ENCODE results near the gene CDH4. TPM values are rescaled to one million over a fixed set of nuclear protein-coding genes. Genes with fewer than 3 reads are reported as not detected.

The CDH4 gene
- total RNA-seq, 2 donors from 2014 or later, result 0.06 TPM; not detected in 1

DNA sequence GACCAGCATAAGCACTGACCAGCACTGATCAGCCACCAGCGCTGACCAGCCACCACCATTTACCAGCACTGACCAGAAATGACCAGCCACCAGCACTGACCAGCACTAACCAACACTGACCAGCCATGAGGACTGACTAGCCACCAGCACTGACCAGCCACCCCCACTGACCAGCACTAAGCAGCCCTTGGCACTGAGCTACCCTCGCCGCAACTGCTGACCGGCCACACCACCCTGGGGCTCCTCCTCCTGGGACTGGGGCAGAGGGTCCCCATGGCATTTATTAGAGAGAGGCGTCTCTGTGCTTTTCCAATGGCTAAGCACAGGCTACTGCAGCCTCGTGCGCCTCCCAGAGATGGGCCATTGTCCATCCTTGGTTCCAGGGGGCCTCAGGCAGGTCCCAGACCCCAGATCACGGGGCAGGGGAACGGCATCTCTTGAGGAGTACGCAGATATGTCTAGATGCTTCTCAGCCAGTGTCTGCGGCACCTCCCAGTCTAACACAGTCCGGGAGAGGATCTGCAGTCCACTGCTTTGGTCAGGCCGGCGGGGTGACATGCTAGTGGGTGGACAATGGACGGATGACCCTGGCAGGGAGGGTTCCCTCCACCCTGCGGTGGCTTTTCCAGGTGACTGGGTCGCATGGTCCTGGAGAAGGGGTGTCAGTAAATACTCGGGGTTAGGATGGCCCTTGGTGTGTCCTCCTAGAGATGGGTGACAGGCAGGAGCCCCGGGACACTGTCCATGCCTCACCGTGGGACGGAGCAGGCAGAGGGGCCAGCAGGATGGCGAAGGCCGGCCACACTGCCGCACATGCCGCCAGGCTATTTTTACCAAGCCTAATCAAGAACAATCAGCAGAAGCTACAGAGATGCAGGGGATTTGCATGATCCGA lies 645.6 kb downstream of the CDH4 start:
- no peak for DNase-seq
- ATAC-seq, result no peak
- intact Hi-C loops (cut with DNase I, micrococcal nuclease), result no loop called here

DNA sequence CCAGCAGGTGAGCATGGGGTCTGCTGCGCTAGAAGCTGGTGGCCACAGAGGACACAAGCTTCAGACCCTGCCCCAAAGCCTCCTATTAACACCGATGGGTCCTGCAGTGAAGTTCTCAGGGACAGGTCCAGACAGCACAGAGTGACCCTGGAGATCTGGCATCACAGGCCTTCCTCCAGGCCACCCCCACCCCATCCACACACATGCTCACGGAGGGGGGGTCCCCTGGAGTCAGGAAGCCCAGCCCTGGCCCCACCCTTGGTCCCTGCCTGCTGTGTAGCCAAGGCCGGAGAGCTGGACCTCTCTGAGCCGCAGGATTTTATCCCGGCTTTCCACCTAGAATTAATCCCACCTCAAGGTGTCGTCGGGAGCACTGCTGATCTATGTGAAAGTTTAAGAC lies 646.3 kb downstream of the CDH4 start:
- DNase-seq (no peak), ATAC-seq (no peak)
- intact Hi-C loops (cut with DNase I, micrococcal nuclease), result no loop called here

DNA sequence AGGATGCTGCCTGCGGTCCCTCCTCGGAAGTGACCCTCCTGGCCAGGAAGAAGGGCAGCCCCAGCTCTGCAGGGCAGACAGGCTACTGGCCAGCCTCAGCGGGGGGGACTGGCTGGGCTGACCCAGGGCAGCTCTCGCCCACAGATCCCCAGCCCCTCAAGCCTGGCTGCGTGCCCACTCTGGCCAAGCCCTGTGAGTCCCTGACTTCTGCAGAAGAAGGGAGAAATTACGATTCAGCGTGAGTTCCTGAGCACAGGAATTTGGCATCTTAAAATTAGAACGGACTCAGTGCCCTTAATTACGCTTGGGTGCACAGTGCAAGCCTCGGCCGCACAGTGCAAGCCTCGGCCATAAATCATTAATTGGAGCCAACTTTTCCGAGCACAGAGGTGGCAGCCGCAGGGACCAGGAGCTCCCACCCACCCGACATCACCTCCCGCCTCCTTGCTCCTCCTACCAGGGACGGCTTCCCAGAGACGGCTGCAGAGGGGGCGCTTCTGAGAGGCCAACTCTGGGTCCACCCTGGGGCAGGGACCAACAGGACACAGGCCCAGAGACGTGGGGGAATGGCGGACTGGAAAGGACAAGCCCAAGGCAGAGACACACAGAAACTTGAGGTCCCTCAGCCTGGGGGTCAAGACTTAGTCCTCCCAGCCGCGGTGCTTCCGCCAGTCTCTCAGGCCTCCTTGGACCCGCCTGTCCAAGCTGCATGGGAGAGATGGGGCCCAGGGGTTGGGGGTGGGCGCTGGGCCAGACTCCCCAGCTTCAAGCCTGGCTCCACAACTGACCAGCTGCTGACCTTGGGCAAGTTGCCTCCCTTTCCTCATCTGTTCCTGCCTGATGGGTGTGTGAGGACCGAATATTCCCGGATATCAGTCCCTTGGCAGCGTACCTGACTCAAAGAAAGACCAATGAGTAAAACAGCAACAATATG lies 648.2 kb downstream of the CDH4 start:
- DNase-seq, result no peak
- ATAC-seq, result no peak
- intact Hi-C loops (cut with DNase I, micrococcal nuclease), result no loop called here

DNA sequence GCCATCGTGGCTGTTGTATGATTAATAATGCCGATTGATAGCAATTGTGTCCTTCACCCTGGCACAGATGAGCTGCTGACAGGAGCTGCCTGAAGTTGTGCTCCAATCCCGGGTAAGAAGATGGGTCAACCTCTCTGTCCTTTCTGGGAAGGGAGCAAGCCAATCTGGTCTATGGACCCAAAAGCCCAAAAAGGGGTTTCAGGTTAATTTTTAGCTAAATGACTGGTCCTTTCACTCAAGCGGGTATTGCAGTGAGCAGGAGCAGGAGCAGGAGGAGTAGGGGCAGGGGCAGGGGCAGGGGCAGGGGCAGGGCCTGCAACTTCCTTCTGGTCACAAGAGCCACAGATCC lies 648.9 kb downstream of the CDH4 start:
- intact Hi-C loops (cut with DNase I, micrococcal nuclease), result no loop called here

DNA sequence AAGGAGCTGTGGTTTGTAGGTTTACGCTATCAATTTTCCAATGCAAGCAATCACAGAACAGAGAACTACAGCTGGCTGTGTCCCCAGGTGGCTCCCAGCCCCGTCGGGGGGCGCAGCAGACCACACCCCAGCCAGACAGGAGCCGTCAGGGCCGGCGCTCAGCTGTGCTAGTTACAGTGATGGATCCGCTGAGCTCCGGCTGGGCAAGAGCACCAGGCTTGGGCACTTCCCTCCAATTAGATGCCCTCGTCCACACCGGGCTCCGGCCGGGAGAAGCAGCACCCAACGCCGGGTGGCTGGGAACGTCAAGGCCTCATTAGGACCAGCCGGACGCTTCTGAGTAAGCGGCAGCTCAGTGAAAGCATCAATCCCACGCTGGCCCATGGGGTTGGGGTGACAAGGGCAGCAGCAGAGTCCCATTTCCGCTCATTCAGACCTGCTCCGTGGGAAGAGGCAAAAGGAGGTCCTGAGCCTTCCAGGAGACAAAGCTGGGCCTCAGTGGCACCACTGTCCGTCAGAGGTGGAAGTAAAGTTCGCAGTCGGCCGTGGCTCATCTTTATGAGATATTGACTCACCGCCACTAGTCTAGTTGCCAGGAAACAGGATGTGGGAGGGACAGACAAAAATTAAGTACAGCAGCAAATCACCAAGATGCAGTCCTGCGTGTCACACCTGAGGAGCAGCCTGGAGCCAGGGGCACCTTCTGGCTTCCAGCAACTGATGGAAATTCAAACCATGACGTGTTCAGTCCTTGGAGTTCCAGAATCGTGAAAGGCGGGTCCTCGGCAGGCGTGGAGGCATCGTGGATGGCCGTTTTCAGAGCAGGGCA lies 649.5 kb downstream of the CDH4 start:
- DNase-seq, result no peak
- peak; percentile 43 for ATAC-seq
- intact Hi-C loops (cut with DNase I, micrococcal nuclease), result no loop called here

More for the DNA sequence above, 648.9 kb downstream of the CDH4 start:
- ATAC-seq (no peak), DNase-seq (no peak)

DNA sequence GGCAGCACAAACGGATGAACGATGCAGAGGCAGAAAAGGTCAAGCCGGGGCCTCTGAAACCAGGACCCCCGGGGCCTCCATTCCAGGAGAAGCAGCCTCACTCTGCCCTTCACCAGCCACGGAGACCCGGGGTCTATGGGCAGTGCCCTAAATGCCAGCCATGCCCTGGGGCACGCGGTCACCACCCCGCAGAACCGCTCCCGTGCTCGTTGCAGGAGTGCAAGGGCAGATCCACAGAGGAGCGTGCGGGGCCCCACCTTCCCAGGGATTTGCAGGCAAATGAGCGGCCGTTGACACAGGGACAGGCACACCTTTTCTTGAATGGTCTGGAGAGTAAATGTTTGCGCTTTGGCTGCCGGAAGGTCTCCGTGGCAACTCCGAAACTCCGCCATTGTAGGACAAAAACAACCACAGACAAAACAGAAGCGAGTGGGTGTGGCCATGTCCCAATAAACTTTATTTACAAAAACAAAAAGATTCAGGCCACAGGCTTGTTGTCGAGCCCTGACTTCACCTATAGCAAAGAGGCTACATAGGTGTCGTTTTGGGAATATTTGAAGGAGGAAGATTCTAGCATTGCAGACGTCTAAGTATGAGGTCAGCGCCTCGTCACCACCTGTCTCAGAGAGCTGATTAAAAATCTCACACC lies 650.3 kb downstream of the CDH4 start:
- intact Hi-C loops (cut with DNase I, micrococcal nuclease), result no loop called here
- ATAC-seq, result peak; percentile 89
- DNase-seq, result peak in 1 of 2 donors; percentile 42

DNA sequence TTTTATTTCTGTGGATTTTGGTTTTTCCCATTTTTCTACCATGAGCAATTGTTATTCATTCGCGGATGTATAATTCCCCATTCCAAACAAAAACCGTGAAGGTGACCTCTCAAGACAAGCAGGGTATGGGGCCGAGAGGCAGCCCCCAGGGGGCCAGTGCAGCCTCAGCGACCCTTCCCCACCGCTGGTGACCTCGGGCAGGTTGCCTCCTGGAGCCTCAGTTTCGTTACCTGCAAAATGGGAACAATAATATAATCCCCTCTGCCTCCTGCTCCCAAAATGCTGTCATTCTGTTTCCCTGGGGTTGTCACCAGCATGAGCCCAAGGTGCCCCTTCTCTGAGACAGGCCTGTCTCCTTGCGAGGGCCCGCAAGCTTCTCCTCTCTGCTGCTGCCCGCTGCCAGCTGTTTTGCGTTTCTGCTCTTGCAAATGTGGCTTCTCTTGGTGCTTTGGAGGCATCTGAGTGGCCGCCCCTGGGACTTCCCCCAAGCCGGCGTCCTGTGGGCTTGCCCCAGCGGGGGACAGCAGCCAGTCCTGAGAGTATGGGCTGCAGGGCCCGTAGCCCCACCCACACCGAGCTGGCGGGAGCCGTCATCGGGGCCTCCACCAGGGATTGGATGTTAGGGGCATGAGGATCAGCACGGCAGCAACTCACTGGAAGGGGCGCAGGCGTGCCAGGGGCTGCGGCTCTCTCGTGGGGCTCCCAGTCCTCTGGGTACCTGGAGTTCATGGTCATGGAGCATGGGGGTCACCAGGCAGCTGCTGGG lies 651.7 kb downstream of the CDH4 start:
- DNase-seq (no peak), ATAC-seq (no peak)
- intact Hi-C loops (cut with DNase I, micrococcal nuclease), result no loop called here

DNA sequence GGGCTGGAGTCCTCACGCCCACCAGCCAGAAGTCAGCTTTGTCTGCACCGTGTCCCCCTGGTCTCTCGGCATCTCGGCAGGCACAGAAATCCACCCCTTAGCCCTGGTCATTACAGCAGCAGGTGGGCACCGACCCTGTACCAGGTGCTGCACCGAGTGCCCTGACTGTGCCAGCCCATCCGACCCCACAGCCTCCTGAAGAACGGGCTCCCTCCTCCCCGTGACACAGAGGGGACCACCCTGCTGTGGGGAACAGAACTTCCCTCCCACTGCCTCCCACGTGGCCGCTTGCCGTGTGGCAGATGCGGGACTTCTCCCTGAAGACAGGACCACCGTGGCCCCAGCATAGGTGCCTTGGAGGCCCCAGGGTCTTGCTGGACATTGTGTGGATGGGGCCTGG lies 652.4 kb downstream of the CDH4 start:
- intact Hi-C loops (cut with DNase I, micrococcal nuclease), result no loop called here

DNA sequence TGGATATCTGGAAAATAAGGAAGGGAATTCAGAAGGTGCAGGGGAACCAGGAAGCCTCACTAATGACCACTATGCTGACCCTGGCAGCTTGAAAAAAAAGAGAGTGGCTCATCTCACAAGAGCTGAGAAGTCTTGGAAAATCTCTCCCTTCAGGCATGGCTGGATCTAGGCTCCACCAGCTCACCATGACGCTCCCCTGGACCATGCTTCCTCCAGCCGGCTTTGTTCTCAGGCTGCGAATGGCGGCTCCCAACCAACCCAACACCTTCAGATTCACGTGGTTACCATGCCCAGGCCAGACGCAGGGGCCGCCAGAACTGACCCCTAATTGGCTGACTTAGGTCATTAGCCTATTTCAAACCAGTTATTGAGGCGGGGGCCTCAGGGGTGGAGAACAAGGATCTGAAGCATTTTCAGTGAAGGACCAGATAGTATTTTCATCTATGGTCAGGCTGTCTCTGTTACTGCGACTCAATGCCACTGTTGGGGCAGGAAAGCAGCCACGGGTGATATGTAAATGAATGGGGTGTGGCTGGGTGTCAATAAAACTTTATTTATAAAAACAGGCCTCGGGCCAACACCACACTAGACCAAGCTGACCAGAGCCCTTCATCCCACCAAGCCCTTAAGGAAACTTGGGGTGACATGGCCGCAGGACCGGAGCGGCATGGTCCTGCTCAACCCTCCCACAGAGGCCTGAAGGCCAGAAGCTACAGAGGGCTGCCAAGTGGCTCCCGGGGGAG lies 653.9 kb downstream of the CDH4 start:
- intact Hi-C loops (cut with DNase I, micrococcal nuclease), result no loop called here
- ATAC-seq (no peak), DNase-seq (no peak)

More for the DNA sequence above, 652.4 kb downstream of the CDH4 start:
- ATAC-seq (no peak), DNase-seq (no peak)

DNA sequence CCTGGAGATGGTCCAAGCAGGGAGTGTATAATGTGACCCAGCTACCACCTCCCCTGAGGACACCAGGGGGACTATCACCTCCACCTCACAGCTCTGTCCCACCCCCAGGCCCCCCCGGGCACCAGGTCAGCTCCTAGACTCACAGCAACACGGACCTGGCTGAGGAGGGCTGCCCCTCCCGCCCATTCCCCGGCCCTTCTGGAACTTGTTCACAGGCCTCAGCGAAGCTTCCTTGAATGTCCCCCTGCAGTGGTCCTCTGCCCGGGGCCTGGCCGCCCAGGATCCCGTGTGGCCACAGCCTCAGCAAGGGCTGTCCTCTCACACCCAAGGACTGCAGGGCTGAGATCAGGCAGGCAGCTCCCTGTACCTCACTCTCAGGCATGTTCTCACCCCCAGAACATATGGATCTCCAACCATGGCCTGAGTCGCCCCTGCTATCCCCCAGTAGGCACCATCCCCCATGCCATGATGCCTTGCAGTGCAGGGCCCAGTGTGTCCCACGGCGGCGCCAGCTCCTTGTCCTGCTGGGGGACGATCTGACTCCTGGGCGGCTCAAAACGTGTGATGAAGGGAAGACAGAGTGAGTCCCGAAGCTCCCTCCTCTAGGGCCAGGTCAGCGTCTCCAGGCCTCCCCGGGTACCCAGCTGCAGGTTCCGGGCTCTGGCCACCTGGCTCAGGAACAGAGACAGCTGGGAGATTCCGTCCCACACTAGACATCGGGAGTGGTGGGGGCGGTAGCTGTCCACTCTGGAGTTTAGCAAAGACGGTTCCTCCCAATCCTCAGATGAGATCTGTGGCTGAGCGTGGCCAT lies 655.2 kb downstream of the CDH4 start:
- intact Hi-C loops (cut with DNase I, micrococcal nuclease), result no loop called here

DNA sequence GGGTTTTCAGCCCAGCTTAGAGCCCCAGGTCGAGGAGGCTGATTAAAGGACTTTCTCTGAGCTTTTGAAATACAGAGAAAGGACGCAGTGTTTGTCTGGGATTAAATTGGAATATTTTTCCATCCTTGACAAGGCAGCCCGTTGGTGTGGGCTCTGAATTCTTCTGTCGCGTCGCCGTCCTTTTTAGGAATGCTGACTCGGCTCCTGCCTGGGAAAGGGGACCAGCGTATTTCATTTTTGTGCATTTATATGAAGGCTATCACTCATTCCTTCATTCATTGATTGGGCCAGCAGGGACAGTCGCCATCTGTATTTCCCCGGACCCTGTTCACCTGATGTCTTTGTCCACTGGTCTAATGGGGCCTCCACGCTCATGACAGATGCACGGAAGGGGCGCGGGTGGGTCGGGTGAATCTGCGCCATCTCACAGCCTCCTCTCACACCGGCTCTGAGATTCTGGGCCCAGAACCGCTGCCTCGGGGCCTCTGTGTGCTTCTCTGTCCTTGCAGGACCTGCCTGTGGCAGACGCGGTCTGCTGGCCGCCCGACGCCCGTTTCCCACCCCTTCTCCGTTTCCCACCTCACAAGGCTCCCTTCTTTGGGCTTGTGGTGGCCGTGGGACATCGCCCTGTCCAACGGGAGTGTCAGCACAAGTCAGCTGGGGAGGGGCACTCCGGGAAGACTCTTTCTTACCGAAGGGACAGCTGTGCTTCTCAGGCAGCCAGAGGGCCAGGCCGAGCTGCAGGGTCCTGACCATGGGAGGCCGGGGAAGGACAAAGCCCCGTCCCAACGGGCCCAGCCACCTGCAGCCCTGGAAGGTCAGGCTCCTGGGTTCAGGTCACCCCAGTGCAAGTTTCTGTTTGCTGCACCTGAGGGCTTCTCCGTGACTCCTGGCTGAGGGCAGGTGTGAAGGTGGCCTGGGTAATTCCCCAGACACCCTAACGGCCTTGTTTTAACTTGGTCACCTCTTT lies 656.3 kb downstream of the CDH4 start:
- ATAC-seq (no peak), DNase-seq (no peak)
- intact Hi-C loops (cut with DNase I, micrococcal nuclease), result no loop called here

More for the DNA sequence above, 655.2 kb downstream of the CDH4 start:
- ATAC-seq, result no peak
- DNase-seq, result no peak

DNA sequence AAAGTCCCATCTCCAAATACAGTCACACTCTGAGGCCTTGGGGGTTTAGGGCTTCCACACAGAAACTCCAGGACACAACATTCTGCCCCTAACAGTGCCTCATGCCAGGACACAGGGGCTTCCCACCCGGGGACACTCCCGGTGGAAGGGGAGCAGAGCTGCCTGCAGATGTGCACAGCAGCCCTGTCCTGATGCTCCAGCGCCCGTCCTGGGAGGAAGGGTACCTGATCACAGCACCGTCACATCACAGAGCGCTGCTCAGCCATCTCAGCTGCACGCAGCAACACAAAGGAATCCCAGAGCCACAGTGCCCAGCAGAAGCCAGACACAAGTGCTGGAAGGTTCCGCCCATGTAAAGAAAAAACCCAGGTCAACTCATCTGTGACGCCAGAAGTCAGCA lies 657.0 kb downstream of the CDH4 start:
- no peak for ATAC-seq
- no peak for DNase-seq
- intact Hi-C loops (cut with DNase I, micrococcal nuclease), result no loop called here

DNA sequence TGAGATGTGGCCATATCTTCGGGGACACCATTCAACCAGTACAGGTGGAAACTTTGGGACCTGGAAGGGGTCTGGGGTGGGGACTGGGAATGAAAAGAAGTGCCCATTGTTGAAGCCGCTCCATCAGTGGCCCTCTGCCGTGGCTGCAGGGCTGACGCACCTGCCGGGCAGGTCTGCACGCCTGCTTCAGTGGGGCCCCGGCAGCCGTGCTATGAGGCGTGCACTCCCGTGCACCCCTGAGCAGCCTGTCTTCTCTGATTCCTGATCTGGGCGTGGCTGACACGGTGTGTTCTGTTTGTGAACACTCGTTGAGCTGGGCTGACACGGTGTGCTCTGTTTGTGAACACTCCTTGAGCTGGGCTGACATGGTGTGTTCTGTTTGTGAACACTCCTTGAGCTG lies 657.8 kb downstream of the CDH4 start:
- DNase-seq, result no peak
- intact Hi-C loops (cut with DNase I, micrococcal nuclease), result no loop called here
- ATAC-seq, result no peak

DNA sequence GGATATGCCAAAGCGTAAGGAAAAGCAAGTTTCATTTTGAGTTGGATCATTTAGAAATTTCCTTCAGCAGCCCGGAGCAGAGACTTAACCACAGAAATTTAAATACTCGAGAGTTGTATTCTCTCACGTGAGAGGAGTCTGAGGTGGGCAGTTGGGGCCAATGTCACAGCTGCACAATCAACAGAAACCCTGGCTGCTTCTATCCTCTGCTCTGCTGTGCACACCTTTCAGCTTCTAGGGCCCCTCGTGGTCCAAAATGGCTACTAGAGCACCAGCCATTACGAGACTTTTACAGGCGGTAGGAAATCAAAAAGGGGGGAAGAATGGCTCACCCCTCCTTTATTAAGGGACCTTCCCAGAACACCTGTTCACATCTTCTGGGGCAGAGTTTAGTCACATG lies 659.8 kb downstream of the CDH4 start:
- DNase-seq (no peak), ATAC-seq (no peak)
- intact Hi-C loops (cut with DNase I, micrococcal nuclease), result no loop called here

DNA sequence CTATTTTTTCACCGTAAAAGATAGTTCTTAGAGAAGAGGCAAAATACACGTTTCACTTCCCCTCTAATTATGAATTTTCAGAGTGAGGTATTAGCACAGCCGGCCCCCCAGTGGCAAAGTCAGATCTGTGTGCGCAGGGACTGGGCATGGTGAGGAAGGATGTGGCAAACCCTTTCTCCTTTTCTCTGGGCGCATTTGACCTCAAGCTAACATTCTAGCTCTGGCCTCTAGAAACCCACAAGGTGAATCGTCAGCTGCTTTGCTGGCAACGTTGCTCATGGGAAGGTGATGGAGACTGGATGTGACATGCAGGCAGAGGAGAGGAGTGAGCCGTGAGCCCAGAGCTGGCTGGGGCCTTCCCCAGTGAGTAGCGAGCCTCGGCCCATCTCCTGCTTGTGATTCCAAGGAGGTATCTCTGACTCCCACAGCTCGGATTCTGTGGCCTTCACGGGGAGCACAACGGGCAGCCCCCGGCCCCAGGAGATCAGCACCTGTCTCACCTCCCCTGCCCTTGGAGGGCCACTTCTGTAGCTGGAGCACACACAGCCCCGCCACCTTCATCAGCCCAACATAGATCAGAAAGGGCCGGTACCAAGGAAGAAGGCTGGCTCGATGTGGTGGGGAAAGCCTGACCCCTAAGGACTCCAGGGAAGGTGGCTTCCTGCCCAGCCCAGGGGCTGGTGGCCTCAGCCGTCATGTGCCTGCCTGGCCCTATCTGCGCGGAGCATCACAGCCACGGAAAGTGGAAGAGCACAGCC lies 660.8 kb downstream of the CDH4 start:
- DNase-seq (no peak), ATAC-seq (no peak)
- intact Hi-C loops (cut with DNase I, micrococcal nuclease), result no loop called here
